Measurements from ENCODE around the gene CENPS.

CENPS gene

GRCh38 chr1:10484521-10484920 is 54.3 kb downstream of the CENPS start:
- ATAC-seq (ENCODE audit: low read depth) (no peak), DNase-seq (ENCODE audit: low spot score) (no peak)
- H3K9me3 ChIP-seq (ENCODE audit: severe bottlenecking): no peaks in the 10 kb centered on the region
- no peak overlapping the region for H3K27ac ChIP-seq (ENCODE audit: poor library complexity, severe bottlenecking)
- H3K4me1 ChIP-seq (ENCODE audit: insufficient read depth, poor library complexity, severe bottlenecking): no peaks in the 10 kb centered on the region
- no peaks in the 10 kb centered on the region for H3K27me3 ChIP-seq (ENCODE audit: insufficient read depth, poor library complexity, severe bottlenecking)
- H3K4me3 ChIP-seq (ENCODE audit: severe bottlenecking): no peak overlapping the region
- no peak for TF ChIP-seq CTCF (IDR thresholded peaks at IDR 0.05; ENCODE audit: poor library complexity, severe bottlenecking)
- peaks cover 5% of the 10 kb centered on the region for H3K36me3 ChIP-seq (ENCODE audit: low read depth)

GRCh38 chr1:10489291-10490055 is 59.2 kb downstream of the CENPS start:
- H3K9me3 ChIP-seq (ENCODE audit: severe bottlenecking): peaks cover 3% of the 10 kb centered on the region
- no peak for TF ChIP-seq CTCF (IDR thresholded peaks at IDR 0.05; ENCODE audit: poor library complexity, severe bottlenecking)
- DNase-seq (ENCODE audit: low spot score) (no peak), ATAC-seq (ENCODE audit: low read depth) (no peak)
- H3K27me3 ChIP-seq (ENCODE audit: insufficient read depth, poor library complexity, severe bottlenecking): no peaks in the 10 kb centered on the region
- H3K36me3 ChIP-seq (ENCODE audit: low read depth): peaks cover 5% of the 10 kb centered on the region
- no peak overlapping the region for H3K4me3 ChIP-seq (ENCODE audit: severe bottlenecking)
- H3K27ac ChIP-seq (ENCODE audit: poor library complexity, severe bottlenecking): no peak overlapping the region
- no peaks in the 10 kb centered on the region for H3K4me1 ChIP-seq (ENCODE audit: insufficient read depth, poor library complexity, severe bottlenecking)

- H3K9me3 ChIP-seq (ENCODE audit: severe bottlenecking): peaks cover 3% of the 10 kb centered on the region
- H3K4me3 ChIP-seq (ENCODE audit: severe bottlenecking): no peak overlapping the region
- no peak for TF ChIP-seq CTCF (IDR thresholded peaks at IDR 0.05; ENCODE audit: poor library complexity, severe bottlenecking)
- no peak overlapping the region for H3K27ac ChIP-seq (ENCODE audit: poor library complexity, severe bottlenecking)
- DNase-seq (ENCODE audit: low spot score) (no peak), ATAC-seq (ENCODE audit: low read depth) (no peak)
- peaks cover 5% of the 10 kb centered on the region for H3K36me3 ChIP-seq (ENCODE audit: low read depth)
- H3K27me3 ChIP-seq (ENCODE audit: insufficient read depth, poor library complexity, severe bottlenecking): no peaks in the 10 kb centered on the region
- H3K4me1 ChIP-seq (ENCODE audit: insufficient read depth, poor library complexity, severe bottlenecking): peaks cover 7% of the 10 kb centered on the region
Observed at GRCh38 chr1:10490286-10490970, 60.2 kb downstream of the CENPS start.

Measured in RWPE2 (cell line).